IMR-90 (cell line): ENCODE data around the gene ASTN2. TPM values are rescaled to one million over a fixed set of nuclear protein-coding genes. Genes with fewer than 3 reads are reported as not detected.

ENCODE experiments used
- ATAC-seq: fragments of 200-7000 bp; cut with Tn5 transposase; 2 replicates; pipeline ENCODE4 v1.9.1; 2020; ENCODE audit warnings: low read depth, mild to moderate bottlenecking, moderate library complexity
- BruUV-seq: library from RNA; stranded (reverse); fragments of 400-500 nt; replicated peaks from 2 replicates; lab custom pipeline; 2021; lab: Mats Ljungman, UMichigan
- CTCF ChIA-PET: fragments of 300-600 bp; formaldehyde crosslinking; extraction: SDS; loops from one replicate; lab custom pipeline; 2021; ENCODE audit warnings: antibody characterized with exemption; lab: Yijun Ruan, JAX
- POLR2A ChIA-PET: fragments of 300-600 bp; sonication (Branson Sonifier 250); formaldehyde crosslinking; loops from one replicate; lab custom pipeline; 2022; ENCODE audit warnings: antibody characterized with exemption; ENCODE audit not compliant: unreplicated experiment; lab: Charles Lee
- DNase-seq: peaks from one replicate; pipeline ENCODE4 v3.0.0; 2013
- H2AFZ ChIP-seq: replicated peaks from 2 replicates; pipeline ENCODE3; 2013; ENCODE audit warnings: low read length, mild to moderate bottlenecking; ENCODE audit not compliant: poor library complexity
- H2AK5ac ChIP-seq: 2 replicates; pipeline ENCODE4 v1.6.1; 2013; ENCODE audit warnings: low read depth, low read length, inconsistent platforms
- H2AK9ac ChIP-seq: replicated peaks from 2 replicates; pipeline ENCODE3; 2013; ENCODE audit warnings: mild to moderate bottlenecking, low read depth, low read length, moderate library complexity; ENCODE audit not compliant: poor library complexity
- H2BK120ac ChIP-seq: 2 replicates; pipeline ENCODE4 v1.6.1; 2013; ENCODE audit warnings: low read depth, low read length, inconsistent platforms
- H2BK15ac ChIP-seq: 3 replicates; pipeline ENCODE4 v1.6.1; 2013; ENCODE audit warnings: low read depth, low read length, inconsistent platforms
- H2BK20ac ChIP-seq: 2 replicates; pipeline ENCODE4 v1.6.1; 2013; ENCODE audit warnings: low read depth, mild to moderate bottlenecking, inconsistent platforms, low read length, moderate library complexity
- H2BK5ac ChIP-seq: 2 replicates; pipeline ENCODE4 v1.6.1; 2013; ENCODE audit warnings: mild to moderate bottlenecking, low read depth, low read length, inconsistent platforms; ENCODE audit not compliant: poor library complexity, severe bottlenecking
- H3K14ac ChIP-seq: replicated peaks from 2 replicates; pipeline ENCODE4 v1.6.1; 2013; ENCODE audit warnings: low read depth, low read length, inconsistent platforms
- H3K18ac ChIP-seq: 2 replicates; pipeline ENCODE4 v1.6.1; 2013; ENCODE audit warnings: low read depth, low read length, control low read depth
- H3K23ac ChIP-seq: 2 replicates; pipeline ENCODE4 v1.6.1; 2013; ENCODE audit warnings: low read depth, low read length, inconsistent platforms
- H3K27ac ChIP-seq: 2 replicates; pipeline ENCODE4 v1.5.1; 2013; ENCODE audit warnings: mild to moderate bottlenecking, control low read depth, low read length; ENCODE audit not compliant: insufficient read depth
- H3K27me3 ChIP-seq: 2 replicates; pipeline ENCODE4 v1.6.1; 2013; ENCODE audit warnings: low read length; ENCODE audit not compliant: control insufficient read depth, insufficient read depth
- H3K36me3 ChIP-seq: 2 replicates; pipeline ENCODE4 v1.6.1; 2013; ENCODE audit warnings: low read length, mixed read lengths; ENCODE audit not compliant: control insufficient read depth, insufficient read depth
- H3K4ac ChIP-seq: 2 replicates; pipeline ENCODE4 v1.6.1; 2013; ENCODE audit warnings: low read depth, low read length, inconsistent platforms
- H3K4me1 ChIP-seq: 2 replicates; pipeline ENCODE4 v1.6.1; 2013; ENCODE audit warnings: low read length, mixed read lengths; ENCODE audit not compliant: control insufficient read depth, insufficient read depth
- H3K4me2 ChIP-seq: 2 replicates; pipeline ENCODE4 v1.6.1; 2013; ENCODE audit warnings: low read depth, mild to moderate bottlenecking, control low read depth, low read length, moderate library complexity
- H3K4me3 ChIP-seq: 2 replicates; pipeline ENCODE4 v1.5.1; 2013; ENCODE audit warnings: low read depth, mild to moderate bottlenecking, control low read depth, low read length, moderate library complexity; ENCODE audit not compliant: insufficient read depth
- H3K56ac ChIP-seq: 2 replicates; pipeline ENCODE4 v1.6.1; 2013; ENCODE audit warnings: low read length, inconsistent platforms; ENCODE audit not compliant: insufficient read depth; ENCODE audit errors: extremely low read depth
- H3K79me1 ChIP-seq, 2 experiments: 2 replicates each; pipeline ENCODE4 v1.6.1; 2013; ENCODE audit warnings: low read length in 2 of 2, inconsistent platforms in 1 of 2, low read depth in 1 of 2
- H3K9ac ChIP-seq: 2 replicates; pipeline ENCODE4 v1.6.1; 2013; ENCODE audit warnings: low read depth, low read length, control low read depth
- H3K9me1 ChIP-seq: 2 replicates; pipeline ENCODE4 v1.6.1; 2013; ENCODE audit warnings: low read length, inconsistent platforms; ENCODE audit not compliant: insufficient read depth
- H3K9me3 ChIP-seq: 2 replicates; pipeline ENCODE4 v1.6.1; 2013; ENCODE audit warnings: low read length; ENCODE audit not compliant: control insufficient read depth, insufficient read depth
- H4K20me1 ChIP-seq: 2 replicates; pipeline ENCODE4 v1.6.1; 2013; ENCODE audit warnings: low read length, inconsistent platforms; ENCODE audit not compliant: insufficient read depth
- H4K5ac ChIP-seq: 2 replicates; pipeline ENCODE4 v1.6.1; 2013; ENCODE audit warnings: mild to moderate bottlenecking, low read depth, low read length, control low read depth
- H4K8ac ChIP-seq, 2 experiments: 2 replicates each; pipeline ENCODE4 v1.6.1; 2013; ENCODE audit warnings: low read depth in 2 of 2, low read length in 2 of 2, control low read depth in 1 of 2, inconsistent platforms in 1 of 2
- H4K91ac ChIP-seq: 2 replicates; pipeline ENCODE4 v1.6.1; 2013; ENCODE audit warnings: low read depth, low read length, inconsistent platforms; ENCODE audit not compliant: insufficient read depth
- BHLHE40 ChIP-seq: fragments of 150-350 bp; IDR thresholded peaks from 2 replicates; pipeline ENCODE4 v1.6.1; 2016; ENCODE audit warnings: mild to moderate bottlenecking, low read depth, low read length
- CEBPB ChIP-seq: IDR thresholded peaks from 2 replicates; pipeline ENCODE4 v1.6.1; 2012; ENCODE audit warnings: low read depth, low read length, improper control_type of control experiment
- CHD1 ChIP-seq: IDR thresholded peaks from 2 replicates; pipeline ENCODE4 v1.6.1; 2012; ENCODE audit warnings: low read depth, low read length, improper control_type of control experiment
- CTCF ChIP-seq: conservative IDR thresholded peaks from 2 replicates; pipeline ENCODE4 v1.5.1; 2012; ENCODE audit warnings: mild to moderate bottlenecking, low read depth, low read length, improper control_type of control experiment
- ELK1 ChIP-seq: fragments of 150-350 bp; IDR thresholded peaks from 2 replicates; pipeline ENCODE4 v1.6.1; 2016; ENCODE audit warnings: low read depth, mild to moderate bottlenecking, low read length, moderate library complexity, borderline replicate concordance
- FOS ChIP-seq: fragments of 150-350 bp; IDR thresholded peaks from 2 replicates; pipeline ENCODE4 v1.6.1; 2016; ENCODE audit warnings: low read depth, low read length
- MAFK ChIP-seq: IDR thresholded peaks from 2 replicates; pipeline ENCODE4 v1.6.1; 2012; ENCODE audit warnings: low read depth, low read length, improper control_type of control experiment
- MAZ ChIP-seq: IDR thresholded peaks from 2 replicates; pipeline ENCODE4 v1.6.1; 2012; ENCODE audit warnings: low read depth, mild to moderate bottlenecking, low read length, improper control_type of control experiment, moderate library complexity, borderline replicate concordance
- MXI1 ChIP-seq: IDR thresholded peaks from 2 replicates; pipeline ENCODE4 v1.6.1; 2012; ENCODE audit warnings: low read depth, mild to moderate bottlenecking, low read length, moderate library complexity, borderline replicate concordance
- NFE2L2 ChIP-seq: fragments of 150-350 bp; IDR thresholded peaks from 2 replicates; pipeline ENCODE4 v1.6.1; 2016; ENCODE audit warnings: low read depth, mild to moderate bottlenecking, low read length
- POLR2A ChIP-seq: IDR thresholded peaks from 2 replicates; pipeline ENCODE4 v1.6.1; 2012; ENCODE audit warnings: mild to moderate bottlenecking, low read depth, low read length
- RAD21 ChIP-seq: IDR thresholded peaks from 2 replicates; pipeline ENCODE4 v1.6.1; 2012; ENCODE audit warnings: low read length, improper control_type of control experiment
- RCOR1 ChIP-seq: IDR thresholded peaks from 2 replicates; pipeline ENCODE4 v1.6.1; 2012; ENCODE audit warnings: mild to moderate bottlenecking, low read length, improper control_type of control experiment; ENCODE audit not compliant: insufficient replicate concordance
- RFX5 ChIP-seq: IDR thresholded peaks from 2 replicates; pipeline ENCODE4 v1.8.0; 2012; ENCODE audit warnings: low read depth, mild to moderate bottlenecking, low read length, moderate library complexity
- SMC3 ChIP-seq: fragments of 150-350 bp; IDR thresholded peaks from 2 replicates; pipeline ENCODE4 v1.6.1; 2016; ENCODE audit warnings: low read depth, mild to moderate bottlenecking, antibody characterized with exemption, low read length, moderate library complexity
- USF2 ChIP-seq: fragments of 150-350 bp; IDR thresholded peaks from 2 replicates; pipeline ENCODE4 v1.6.1; 2017; ENCODE audit warnings: mild to moderate bottlenecking, antibody characterized with exemption, low read length, low read depth
- WGBS, 2 experiments: methylation state at CpG; one replicate each; pipeline versions ENCODE4 v1.1.5 to v1.1.7; 2013; ENCODE audit warnings: missing lambda C conversion rate in 2 of 2; ENCODE audit not compliant: insufficient read length in 1 of 2; ENCODE audit errors: extremely low coverage in 2 of 2; 5-methylcytosine and 5-hydroxymethylcytosine counted together
- dilution Hi-C: fragments of 300-500 bp; cut with HindIII; formaldehyde crosslinking; loops from one replicate; pipeline ENCODE4 v1.14.3; 2018; ENCODE audit warnings: low sequenced_read_pairs; ENCODE audit not compliant: unreplicated experiment
- in situ Hi-C: fragments of 300-500 bp; cut with MboI; formaldehyde crosslinking; loops from 3 replicates; pipeline ENCODE4 v1.14.3; 2019; ENCODE audit warnings: low sequenced_read_pairs, inconsistent platforms, mixed read lengths
- intact Hi-C: fragments of 100-400 bp; cut with micrococcal nuclease; formaldehyde crosslinking; loops from 2 replicates; pipeline ENCODE4 v1.10.0; 2022
- polyA plus RNA-seq, 3 experiments: library from polyadenylated mRNA; depleted of rRNA; stranded (reverse); fragments of >200 nt; gene quantifications; 2 replicates each; pipeline ENCODE4 v1.2.3, GENCODE V29; 2012; ENCODE audit warnings: low replicate concordance in 1 of 3
- total RNA-seq: library from RNA; depleted of rRNA; stranded (reverse); fragments of >200 nt; gene quantifications from 2 replicates; pipeline ENCODE4 v1.2.3, GENCODE V29; 2012

ASTN2 gene
- total and polyA plus RNA-seq, 2 of the 4 experiments (the other 2 are of a cell fraction): 3.8 to 6.8 TPM

GRCh38 chr9:116647515-116647809 is 767.4 kb downstream of the ASTN2 start:
- no peaks in the 10 kb centered on the region for H3K79me1 ChIP-seq
- H4K8ac ChIP-seq: no peak overlapping the region
- ChIA-PET CTCF (no interaction called here), POLR2A (no interaction called here)
- H2AK5ac ChIP-seq: no peak overlapping the region
- H2AFZ ChIP-seq: peak overlapping the region; percentile 28
- H4K5ac ChIP-seq: no peak overlapping the region
- no peak overlapping the region for H3K4ac ChIP-seq
- no peaks in the 10 kb centered on the region for H4K20me1 ChIP-seq
- in situ Hi-C loops (no loop called here), intact Hi-C loops (loop anchor here (1.0 to 10.0 kb wide), 5 partner anchors 58 to 1056 kb away; partner anchors contain the start of gene PAPPA), dilution Hi-C loops (no loop called here)
- H3K9me1 ChIP-seq: no peaks in the 10 kb centered on the region
- no peak overlapping the region for H4K91ac ChIP-seq
- H3K9ac ChIP-seq: no peak overlapping the region
- H2BK15ac ChIP-seq: no peak overlapping the region
- no peak overlapping the region for H2BK5ac ChIP-seq
- WGBS, 2 experiments: no CpG with 5 or more reads among the region's 4 CpGs
- no peak overlapping the region for H3K23ac ChIP-seq
- H3K27me3 ChIP-seq: no peaks in the 10 kb centered on the region
- no peak overlapping the region for H3K14ac ChIP-seq
- no peaks in the 10 kb centered on the region for H3K9me3 ChIP-seq
- no peak overlapping the region for H3K4me3 ChIP-seq
- no peak overlapping the region for H3K4me2 ChIP-seq
- no peak overlapping the region for H3K56ac ChIP-seq
- H3K18ac ChIP-seq: no peak overlapping the region
- no peak overlapping the region for H3K27ac ChIP-seq
- peaks cover 4% of the 10 kb centered on the region for H3K4me1 ChIP-seq
- no peak overlapping the region for H2BK20ac ChIP-seq
- DNase-seq (no peak), ATAC-seq (no peak)
- H3K36me3 ChIP-seq: no peaks in the 10 kb centered on the region
- H2BK120ac ChIP-seq: no peak overlapping the region
- BruUV-seq: no TSS peak
- H2AK9ac ChIP-seq: no peak overlapping the region
- no peak for TF ChIP-seq POLR2A
- no peak for TF ChIP-seq CHD1
- no peak for TF ChIP-seq CTCF
- TF ChIP-seq MXI1: no peak
- TF ChIP-seq MAFK: no peak
- TF ChIP-seq RCOR1: no peak
- no peak for TF ChIP-seq MAZ
- no peak for TF ChIP-seq BHLHE40
- no peak for TF ChIP-seq RAD21
- no peak for TF ChIP-seq CEBPB
- no peak for TF ChIP-seq FOS
- no peak for TF ChIP-seq USF2
- TF ChIP-seq ELK1: no peak
- no peak for TF ChIP-seq RFX5
- TF ChIP-seq SMC3: no peak
- no peak for TF ChIP-seq NFE2L2
